Measurements from ENCODE around the gene BACH2.
"Not testable (repeated sequence)": the region's sequence is repeated elsewhere in the genome, so short reads cannot be mapped to it uniquely, and the experiment has no call there.

The BACH2 gene

GRCh38 chr6:90233213-90233612 is 63.4 kb downstream of the BACH2 start:
- no peak for DNase-seq

- no peak for DNase-seq
Measured at GRCh38 chr6:90231798-90232197, 64.8 kb downstream of the BACH2 start.

- DNase-seq = no peak
Measured at GRCh38 chr6:90231308-90231707, 65.3 kb downstream of the BACH2 start.

GRCh38 chr6:90230548-90231215 is 66.0 kb downstream of the BACH2 start:
- no peak for DNase-seq

GRCh38 chr6:90229331-90230010 is 67.2 kb downstream of the BACH2 start:
- DNase-seq = no peak

GRCh38 chr6:90227673-90228072 is 69.0 kb downstream of the BACH2 start:
- no peak for DNase-seq

GRCh38 chr6:90227213-90227612 is 69.4 kb downstream of the BACH2 start:
- DNase-seq = no peak

- DNase-seq = no peak
Measured at GRCh38 chr6:90226257-90226656, 70.4 kb downstream of the BACH2 start.

GRCh38 chr6:90224196-90224595 is 72.4 kb downstream of the BACH2 start:
- no peak for DNase-seq

GRCh38 chr6:90222724-90223198 is 73.9 kb downstream of the BACH2 start:
- DNase-seq = no peak

GRCh38 chr6:90222008-90222407 is 74.6 kb downstream of the BACH2 start:
- no peak for DNase-seq

GRCh38 chr6:90221403-90221802 is 75.2 kb downstream of the BACH2 start:
- no peak for DNase-seq

GRCh38 chr6:90220273-90220672 is 76.4 kb downstream of the BACH2 start:
- no peak for DNase-seq

- DNase-seq = no peak
Measured at GRCh38 chr6:90219209-90219985, 77.2 kb downstream of the BACH2 start.

- DNase-seq = no peak
Measured at GRCh38 chr6:90218959-90219208, 77.8 kb downstream of the BACH2 start.

GRCh38 chr6:90217506-90218127 is 79.0 kb downstream of the BACH2 start:
- no peak for DNase-seq

GRCh38 chr6:90216072-90216977 is 80.3 kb downstream of the BACH2 start:
- DNase-seq = peak; percentile 56

- DNase-seq = no peak
Measured at GRCh38 chr6:90214966-90215365, 81.7 kb downstream of the BACH2 start.

GRCh38 chr6:90214461-90214860 is 82.2 kb downstream of the BACH2 start:
- DNase-seq = no peak

- peak; percentile 42 for DNase-seq
Measured at GRCh38 chr6:90212274-90212673, 84.4 kb downstream of the BACH2 start.

GRCh38 chr6:90209527-90209926 is 87.1 kb downstream of the BACH2 start:
- DNase-seq = no peak

- not testable (repeated sequence) for DNase-seq
Measured at GRCh38 chr6:90208690-90209089, 88.0 kb downstream of the BACH2 start.
